Smooth muscle cell of the brain vasculature (primary cell): ENCODE results near the gene TMEM200C.

Experiments
- DNase-seq: peaks from one replicate; pipeline ENCODE4 v3.0.0-alpha.2; 2012; ENCODE audit warnings: low read depth, low spot score

TMEM200C gene

DNA sequence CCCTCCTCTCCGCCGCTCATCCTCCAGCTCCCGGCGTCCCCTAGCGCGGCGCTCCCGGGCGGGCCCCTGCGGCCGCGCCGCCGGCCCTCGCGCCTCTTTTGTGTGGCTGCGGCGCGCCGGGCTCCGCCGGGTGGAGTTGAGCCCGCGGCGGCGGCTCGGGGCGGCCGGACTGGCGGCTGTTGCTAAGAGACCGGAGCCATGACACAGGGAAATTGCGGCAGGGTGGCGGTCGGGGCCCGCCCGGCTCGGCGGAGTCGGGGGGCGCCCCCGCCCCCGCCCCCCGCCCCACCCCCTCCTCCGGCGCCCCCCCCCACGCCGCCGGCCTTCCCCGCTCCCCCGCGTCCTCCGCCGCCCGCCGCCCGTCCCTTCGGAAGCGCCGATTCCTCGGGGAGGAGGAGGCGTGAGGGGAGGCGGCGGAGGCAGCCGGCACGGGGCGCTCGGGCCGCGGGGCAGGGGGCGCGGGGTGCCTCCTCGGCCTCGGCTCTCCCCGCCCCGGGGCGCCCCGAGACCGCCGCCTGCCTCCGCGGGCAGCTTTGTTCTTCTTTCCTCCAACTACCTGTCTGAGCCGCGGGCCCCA lies at the start of gene TMEM200C:
Gene TMEM200C (minus strand): TSS at position 224 of the 577 bp plus-strand sequence. CDS start 3,459 bp downstream, outside the sequence.
- no peak for DNase-seq

DNA sequence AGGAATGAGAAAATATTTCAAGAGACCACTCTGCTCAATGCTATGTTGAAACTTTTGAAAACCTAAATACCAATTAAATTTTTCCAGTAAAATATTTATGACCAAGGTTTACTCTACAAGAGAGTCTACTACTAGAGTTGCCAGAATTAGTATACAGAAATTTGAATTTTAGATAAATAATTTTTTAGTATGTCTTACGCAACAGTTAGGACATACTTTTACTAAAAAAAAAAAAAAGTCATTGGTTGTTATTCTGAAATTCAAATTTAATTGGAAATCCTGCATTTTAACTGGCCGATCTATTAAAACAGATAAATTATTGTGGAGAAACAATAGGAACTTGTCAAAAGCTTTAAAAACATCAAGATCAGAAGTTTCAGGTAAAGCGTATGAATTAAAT lies 49.1 kb upstream of the TMEM200C start:
- no peak for DNase-seq

DNA sequence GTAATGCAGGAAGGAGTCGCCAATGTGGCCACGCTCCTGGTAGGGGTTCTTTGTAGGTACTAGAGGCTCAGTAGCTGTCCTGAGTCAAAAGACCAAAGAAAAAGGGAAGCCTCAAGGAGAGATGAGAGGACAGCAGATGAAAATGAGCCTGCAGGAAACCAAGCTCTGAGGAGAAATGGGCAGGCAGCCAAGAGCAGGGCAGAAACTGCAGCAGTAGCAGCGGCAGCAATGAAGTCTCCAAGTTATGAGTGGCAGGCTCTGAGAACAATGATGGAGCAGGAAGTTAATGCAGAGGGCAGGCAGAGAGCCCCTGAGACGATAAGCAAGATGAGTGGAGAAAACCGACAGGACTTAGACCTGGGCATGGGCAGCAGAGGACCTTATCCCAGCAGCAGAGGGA lies 48.2 kb upstream of the TMEM200C start:
- DNase-seq, result no peak

DNA sequence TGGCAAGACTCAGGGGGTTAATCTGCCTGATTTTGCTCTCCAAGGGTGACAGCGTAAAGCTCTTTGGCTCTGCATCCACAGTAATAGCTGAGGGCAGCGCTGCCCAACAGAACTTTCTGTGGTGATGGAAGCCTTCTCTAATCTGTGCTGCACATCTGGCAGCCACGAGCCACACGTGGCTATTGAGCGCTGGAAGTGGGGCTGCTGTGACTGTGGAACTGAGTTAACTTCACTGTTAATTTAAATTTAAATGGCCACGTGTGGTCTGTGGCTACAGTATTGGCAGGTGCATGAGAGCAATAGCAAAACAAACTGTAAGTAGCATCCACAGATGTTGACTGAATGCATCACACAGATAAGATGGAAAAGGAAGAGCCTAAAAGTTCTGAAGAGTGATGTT lies 47.3 kb upstream of the TMEM200C start:
- no peak for DNase-seq

DNA sequence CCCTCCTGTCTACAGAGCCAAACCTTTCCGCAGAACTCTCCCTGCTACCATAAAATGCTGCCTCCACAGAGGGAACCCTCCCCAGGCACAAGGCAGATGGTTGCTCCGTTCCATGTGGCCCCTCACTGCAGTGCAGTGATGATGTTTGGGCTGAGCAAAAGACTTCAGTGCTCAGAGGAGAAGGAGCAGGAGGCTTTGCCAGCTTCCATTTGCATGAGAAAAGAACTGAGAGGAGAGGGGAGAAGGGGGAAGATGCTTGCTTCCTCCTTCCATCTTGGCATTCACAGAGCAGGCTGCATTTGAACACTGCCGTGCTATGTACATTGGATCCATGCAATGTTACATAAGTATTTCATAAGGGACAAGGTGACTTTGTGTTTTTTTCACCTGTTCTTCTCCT lies 46.6 kb upstream of the TMEM200C start:
- no peak for DNase-seq

DNA sequence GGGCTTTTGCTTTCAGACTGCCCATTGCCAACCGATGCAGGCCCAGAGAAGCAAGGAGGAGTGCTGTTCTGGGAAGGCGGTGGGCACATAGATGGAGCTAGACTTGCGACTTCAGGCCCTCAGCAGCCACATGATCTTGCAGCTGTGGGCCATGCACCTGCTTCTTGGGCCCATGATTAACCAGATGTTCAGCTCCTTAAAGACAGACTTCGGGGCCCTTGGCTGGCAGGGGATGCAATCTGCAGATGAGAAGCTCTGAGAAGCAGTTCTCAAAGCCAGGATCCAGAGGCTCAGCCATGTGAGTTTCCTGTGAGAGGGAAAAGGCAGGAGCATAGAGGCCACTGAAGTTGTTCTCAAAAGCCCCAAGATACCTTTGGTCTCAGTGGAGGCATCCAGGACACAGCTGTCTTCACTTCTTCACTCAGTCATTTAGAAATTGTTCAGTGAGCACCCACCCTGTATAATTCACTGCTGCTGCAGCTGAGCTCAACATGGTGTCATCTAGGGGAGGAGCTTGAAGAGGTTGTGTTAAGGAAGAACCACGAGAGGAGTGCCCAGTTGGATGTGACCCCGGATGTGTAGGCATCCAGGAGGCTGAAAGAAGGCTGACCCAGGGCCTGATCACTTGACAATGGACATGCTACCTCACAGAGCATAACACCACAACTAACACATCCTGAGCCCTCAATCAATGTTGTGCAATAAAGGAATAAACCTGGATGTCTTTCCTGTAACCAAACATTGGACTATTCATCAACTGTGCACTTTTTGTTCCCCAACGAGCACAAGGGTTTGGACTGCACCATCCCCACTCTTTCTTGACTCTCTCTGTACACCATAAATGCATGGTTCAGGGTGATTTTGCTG lies 44.7 kb upstream of the TMEM200C start:
- no peak for DNase-seq

DNA sequence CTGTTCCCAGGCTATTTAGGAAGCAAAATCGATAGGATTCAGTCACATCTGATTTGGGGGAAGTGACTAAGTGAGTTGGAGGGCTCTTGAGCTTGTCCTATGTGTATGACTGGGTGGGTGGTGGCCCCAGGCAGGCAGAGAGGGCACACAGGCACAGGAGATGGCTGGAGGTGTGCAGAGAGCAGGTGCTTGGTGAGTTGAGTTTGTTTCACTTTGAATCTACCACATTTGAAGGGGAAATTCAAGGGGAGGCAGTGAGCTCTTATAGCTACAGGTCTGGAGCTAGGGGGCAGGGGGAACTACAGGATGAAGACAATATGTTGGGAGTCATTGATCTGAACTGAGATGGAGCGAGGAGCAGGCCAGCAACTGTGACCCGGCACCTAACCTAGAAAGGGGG lies 42.5 kb upstream of the TMEM200C start:
- DNase-seq, result no peak

DNA sequence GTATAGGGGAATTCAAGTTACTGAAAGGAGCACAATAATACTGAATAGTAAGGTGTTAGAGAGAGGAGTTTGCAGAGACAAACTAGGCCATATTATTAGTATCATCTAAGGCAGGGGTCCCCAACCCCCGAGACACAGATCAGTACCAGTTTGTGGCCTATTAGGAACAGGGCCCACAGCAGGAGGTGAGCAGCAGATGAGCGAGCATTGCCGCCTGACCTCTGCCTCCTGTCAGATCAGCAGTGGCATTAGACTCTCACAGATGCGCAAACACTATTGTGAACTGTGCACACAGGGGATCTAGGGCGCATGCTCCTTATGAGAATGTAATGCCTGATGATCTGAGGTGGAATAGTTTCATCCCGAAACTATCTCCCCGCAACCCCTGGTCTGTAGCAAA lies 41.8 kb upstream of the TMEM200C start:
- DNase-seq, result no peak

DNA sequence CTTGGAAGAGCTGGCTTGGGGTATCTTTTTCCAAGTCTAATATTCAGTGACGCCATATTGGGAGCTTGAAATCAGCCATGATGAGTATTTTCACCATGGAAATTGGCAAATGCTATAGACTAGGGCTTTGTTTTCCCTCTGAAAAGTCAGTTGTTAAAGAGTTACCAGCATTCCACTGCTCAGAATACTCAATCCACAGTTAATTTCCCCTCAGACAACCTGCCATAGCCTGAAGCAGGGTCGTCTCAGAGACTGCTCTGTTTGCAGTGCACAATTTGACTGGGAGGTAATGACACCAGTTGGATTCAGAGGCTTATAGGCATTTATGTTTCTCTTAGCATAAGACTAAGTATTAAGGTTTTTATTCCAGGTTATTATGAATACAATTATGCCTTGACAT lies 35.5 kb upstream of the TMEM200C start:
- no peak for DNase-seq

DNA sequence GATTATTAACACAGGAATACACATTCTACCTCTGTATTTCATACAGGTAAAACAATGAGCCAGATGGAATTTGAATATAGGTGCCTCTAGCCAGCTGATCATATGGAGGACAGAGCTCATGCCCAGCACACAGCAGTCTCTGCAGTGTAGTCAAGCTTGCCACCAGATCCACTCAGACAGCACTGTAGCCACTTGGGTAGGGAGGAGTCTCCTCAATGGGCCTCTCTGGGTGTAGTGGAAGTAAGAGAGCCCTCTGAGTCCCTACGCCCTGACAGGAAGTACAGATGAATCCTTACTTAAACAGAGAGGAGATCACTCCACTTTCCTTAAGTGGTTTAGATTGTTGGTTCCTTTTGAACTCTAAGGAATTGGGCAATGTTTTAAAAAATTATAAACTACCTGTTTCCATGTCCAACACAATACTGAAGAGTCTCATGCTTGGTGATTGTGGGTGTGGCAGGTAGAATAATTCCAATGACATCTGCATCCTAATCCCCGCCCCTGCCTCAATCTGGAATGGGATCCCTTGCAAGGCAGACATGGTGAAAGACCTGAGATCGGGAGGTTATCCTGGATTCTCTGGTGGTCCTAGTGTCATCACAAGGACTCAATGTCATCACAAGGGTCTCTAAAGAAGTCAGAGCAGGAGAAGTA lies 23.0 kb upstream of the TMEM200C start:
- no peak for DNase-seq

DNA sequence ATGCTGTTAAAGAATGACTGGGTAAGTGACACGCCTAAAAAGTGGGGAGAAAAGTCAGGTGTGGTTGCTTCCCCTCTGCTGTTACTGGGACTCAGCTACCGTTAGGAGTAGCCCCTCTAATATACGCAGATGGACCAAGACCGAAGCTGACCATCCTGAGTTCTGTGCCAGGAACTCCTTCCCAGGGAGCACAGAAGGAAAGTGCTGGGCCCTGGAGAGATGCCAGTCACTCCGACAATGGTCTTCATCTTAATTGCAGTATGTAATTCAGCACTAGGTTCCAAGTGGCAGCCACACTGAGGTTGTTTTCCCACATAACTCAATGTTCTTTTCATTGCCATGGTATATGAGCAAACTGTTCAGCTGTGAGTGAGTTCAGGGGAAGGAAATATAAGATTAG lies 19.6 kb upstream of the TMEM200C start:
- no peak for DNase-seq

DNA sequence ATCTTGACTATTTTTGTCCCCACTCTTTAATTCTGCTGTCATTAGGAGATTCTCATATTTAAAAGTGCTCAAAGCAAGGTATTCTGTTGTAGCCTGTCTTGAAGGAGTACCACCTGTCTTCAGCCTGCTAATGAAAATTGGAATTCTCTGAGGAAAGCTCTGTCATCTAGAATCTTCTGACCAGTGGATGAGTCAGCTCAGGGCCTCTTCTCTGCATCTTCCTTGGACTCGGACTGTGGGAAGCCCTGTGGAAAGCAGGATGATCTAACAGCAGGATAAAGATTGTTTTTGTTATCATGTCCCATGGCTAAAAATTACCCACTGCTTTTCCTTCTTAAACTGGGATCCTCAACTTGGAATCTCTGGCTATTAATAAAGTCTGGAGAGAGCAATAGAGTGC lies 18.7 kb upstream of the TMEM200C start:
- DNase-seq, result no peak

DNA sequence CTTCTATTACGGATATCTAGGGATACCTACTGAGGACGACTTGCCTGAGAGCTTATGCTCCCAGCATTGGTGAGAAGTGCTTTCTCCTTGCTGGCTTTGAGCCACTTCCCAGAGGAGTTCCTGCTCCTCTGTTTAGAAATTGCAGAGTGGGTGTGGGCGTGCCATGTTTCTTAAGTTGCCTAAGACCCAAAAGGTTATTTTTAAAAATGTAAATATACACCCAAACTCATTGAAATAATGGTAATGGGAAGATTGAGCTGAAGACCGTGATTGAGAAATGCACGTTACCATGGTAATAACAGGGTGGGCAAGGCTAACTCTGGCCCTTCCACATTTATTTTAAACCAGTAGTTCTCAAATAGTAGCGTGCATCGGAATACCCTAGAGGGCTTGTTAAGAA lies 17.2 kb upstream of the TMEM200C start:
- no peak for DNase-seq

DNA sequence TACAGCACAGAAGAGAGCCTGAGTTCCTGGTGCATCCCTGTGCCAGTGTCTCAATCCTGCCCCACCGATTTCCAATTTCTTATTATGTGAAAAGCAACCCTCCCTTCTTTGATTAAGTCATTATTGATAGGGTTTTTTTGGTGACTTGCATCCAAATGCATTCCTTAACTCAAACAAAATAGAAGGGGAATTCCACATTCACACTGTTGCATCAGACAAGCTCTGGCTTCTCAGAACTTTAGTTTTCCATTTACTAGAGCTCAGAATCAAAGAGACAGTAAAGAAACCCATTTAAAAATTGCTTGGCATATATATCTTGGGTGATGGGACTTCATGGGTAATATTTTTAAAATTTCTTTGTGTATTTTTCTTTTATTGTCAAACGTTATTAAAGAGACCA lies 13.8 kb upstream of the TMEM200C start:
- no peak for DNase-seq

DNA sequence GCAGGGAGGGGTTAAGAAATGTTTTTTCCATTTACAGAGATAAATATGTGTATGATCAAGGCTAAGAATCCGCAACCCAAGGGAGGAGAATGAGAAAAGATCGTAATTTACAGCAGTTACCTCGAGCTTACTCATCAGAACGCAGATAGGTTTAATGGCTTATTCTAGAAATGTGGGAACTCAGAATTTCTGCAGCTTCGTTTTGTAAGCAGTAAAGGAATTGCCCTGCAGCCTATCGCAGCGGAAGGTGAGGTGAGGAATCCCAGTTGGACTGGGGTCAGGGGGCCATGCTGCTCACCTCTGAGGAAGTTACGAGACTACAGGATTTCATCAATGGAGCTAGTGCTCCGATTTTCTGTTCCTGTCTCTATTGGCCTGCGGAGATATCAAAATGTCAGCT lies 8.1 kb upstream of the TMEM200C start:
- DNase-seq, result no peak

DNA sequence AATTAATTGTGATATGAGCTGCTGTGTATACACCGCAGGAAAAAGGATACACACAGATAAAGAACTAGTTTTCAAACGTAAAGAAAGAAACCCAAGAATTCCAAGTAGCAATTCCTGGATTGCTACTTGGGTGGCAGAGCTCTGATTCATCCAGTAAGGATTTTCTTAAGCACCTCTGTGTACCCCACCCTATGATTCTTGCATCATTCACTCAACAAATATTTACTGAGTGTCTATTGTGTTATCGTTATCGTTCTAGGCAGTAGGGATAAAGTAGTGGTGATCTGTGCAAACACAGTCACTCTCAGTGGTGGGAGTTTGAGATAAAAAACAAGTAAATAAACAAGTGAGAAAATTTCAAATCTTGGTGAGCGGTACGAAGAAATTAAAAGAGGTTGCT lies 4.9 kb upstream of the TMEM200C start:
- DNase-seq, result no peak

DNA sequence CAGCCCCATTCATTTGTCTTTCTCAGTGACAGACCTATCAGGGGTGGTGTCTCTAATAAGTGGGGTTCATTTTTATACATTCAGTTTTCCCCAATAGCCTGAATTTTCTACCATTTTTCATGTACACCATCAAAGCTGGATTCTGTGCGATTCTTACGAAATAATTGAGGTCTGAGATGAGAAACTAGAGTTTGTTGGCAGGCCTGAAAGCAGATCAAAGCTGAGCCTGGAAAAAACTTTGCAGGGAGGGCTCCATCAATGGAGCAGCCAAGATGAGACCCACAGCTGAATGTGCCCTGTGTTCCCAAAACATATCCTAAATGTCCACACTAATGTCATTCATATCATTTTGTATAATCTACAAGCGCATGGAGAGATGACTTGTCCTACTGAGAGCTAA lies 4.5 kb upstream of the TMEM200C start:
- no peak for DNase-seq

DNA sequence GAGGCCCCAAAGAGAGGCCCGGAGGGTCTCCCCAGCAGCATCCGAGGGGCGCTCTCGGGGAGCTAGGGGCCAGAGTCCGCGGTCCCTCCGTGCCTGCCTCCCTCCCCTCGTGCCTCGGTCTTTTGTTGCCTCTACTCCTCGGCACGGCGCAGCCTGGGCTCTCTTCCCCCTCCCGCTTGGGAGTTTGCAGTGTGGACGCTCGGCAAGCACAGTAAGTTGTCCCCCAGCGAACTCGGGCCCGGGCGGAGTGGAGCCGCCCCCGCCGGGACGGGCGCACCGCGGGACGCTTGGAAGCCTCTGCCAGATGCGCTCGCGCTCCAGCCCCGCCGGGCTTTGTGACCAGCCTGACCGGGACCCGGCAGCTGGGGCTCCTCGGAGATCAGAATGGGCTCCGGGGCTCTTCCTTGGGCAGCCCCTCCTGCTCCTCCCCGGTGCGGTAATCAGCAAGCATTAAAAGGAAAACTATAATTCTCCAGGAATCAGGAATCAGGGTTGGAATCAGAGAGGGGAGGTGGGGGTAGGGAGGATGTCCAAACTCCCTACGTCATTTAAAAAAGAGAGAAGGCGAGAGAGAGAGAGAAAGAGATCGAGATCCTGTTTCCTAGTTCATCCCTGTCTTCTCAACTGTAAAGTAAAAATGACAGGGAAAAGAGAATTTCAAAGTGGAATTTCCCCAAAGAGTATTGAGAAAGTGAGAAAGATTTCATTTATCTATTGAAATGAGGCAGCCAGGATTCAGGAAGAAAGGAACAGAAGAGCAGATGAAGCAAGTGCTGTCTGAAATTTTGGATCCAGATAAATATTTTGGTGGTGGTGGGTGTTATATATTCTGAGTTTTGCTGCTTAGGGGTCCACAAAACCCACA lies 786 bp upstream of the TMEM200C start:
- no peak for DNase-seq

DNA sequence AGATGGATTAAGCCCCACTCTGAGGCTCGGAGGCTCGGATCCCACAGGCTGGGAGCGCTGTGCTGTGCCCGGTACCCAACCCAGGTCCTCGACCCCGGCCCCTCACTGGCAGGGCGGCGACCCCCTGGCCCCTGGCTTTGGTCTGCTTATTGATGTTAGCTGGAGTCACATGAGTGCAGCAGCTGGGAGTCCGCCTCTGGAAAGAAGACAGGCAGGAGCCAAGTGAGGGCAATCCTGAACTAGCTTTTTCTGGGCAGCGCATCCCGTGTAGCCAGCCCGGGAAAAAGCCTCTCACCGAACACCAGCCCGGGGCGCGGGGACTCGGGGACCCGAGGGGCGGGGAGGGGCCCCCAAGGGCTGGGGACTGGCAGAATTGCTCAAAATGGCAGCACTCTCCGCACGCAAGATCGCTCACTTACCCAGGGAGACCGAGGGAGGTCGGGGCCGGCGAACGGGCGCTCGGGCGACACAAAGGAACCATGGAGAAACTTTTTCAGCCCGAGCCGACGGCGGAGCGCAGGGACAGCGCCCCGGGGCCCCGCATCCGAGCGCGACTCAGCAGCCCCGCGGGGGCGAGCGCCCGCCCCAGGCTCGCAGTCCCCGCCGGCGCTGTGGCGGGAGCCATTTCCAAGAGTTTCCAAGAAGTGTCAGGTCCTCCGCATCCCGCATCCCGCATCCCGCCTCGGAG lies 567 bp downstream of the TMEM200C start:
- DNase-seq, result no peak

DNA sequence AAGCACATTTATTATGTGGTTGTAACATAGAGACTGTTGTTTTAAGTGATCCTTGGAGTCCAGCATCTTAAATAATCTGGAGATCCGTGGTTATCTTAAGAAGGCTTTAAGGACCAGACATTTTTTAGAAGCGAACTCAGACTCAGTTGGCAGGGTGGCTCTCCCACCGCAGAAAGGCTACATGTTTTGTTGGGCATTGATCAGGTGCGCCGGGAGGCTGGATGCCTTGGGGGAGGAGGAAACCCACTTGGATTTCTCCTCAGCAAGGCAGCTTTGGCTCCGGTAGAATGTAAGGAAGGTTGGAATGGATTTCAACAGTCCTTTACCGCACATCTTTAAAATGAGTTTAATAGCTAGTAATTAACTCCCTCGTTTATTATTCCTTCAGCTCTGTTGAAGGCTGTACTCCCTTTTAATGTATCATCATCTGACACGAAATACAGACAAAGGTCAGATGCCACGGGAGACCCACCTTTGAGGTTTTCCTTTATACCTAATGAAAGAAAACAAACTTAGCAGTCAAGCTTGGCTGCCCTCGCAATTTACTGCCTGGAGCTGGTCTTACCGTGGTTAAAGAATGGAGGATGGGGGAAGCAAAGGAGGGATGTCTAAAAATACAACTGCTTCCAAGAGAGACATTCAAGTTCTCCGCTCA lies 1.2 kb downstream of the TMEM200C start:
- no peak for DNase-seq
